ENCODE measurements around the gene ZNF280A. TPM values are rescaled to one million over a fixed set of nuclear protein-coding genes. Genes with fewer than 3 reads are reported as not detected.

ZNF280A gene
- total RNA-seq, 1 experiment from 2014 or later, result 0.10 TPM

GRCh38 chr22:22507743-22508273, 12.3 kb downstream of the ZNF280A start:
- no peak for ATAC-seq
- intact Hi-C loops (cut with micrococcal nuclease; ENCODE audit: unreplicated experiment) (no loop called here), in situ Hi-C loops (cut with HindIII; ENCODE audit: low pct_unique_long_range_greater_than_20kb, low sequenced_read_pairs) (no loop called here)
- no peak overlapping the region for H3K27ac ChIP-seq (ENCODE audit: low read length)
- H3K4me1 ChIP-seq (ENCODE audit: control insufficient read depth, insufficient read depth, low read length), result no peaks in the 10 kb centered on the region
- DNase-seq (ENCODE audit: low read depth, low spot score), result no peak
- no peaks in the 10 kb centered on the region for H3K27me3 ChIP-seq (ENCODE audit: control insufficient read depth, insufficient read depth, low read length)
- H3K9me3 ChIP-seq (ENCODE audit: control insufficient read depth, insufficient read depth, low read depth, low read length), result no peaks in the 10 kb centered on the region
- POLR2A ChIA-PET, result interaction anchor here (0.7 kb wide), 1 partner anchor 30 kb away, joined by 4 read pairs; no protein-coding TSS in a partner anchor
- no peaks in the 10 kb centered on the region; the same call in 1 of the 2 replicates for H3K36me3 ChIP-seq (ENCODE audit: control insufficient read depth, insufficient read depth, low read length)
- BruUV-seq (replicated peaks), result no TSS peak
- CTCF ChIA-PET, result no interaction called here
- TF ChIP-seq TCF7L2 (IDR thresholded peaks at IDR 0.05; ENCODE audit: low read depth, low read length) (no peak), POLR2AphosphoS5 (IDR thresholded peaks at IDR 0.05; ENCODE audit: low read depth, low read length) (no peak), SIN3A (IDR thresholded peaks at IDR 0.05; ENCODE audit: borderline replicate concordance, insufficient read depth, low read depth, low read length) (no peak)
- TF ChIP-seq, protein P1, sequence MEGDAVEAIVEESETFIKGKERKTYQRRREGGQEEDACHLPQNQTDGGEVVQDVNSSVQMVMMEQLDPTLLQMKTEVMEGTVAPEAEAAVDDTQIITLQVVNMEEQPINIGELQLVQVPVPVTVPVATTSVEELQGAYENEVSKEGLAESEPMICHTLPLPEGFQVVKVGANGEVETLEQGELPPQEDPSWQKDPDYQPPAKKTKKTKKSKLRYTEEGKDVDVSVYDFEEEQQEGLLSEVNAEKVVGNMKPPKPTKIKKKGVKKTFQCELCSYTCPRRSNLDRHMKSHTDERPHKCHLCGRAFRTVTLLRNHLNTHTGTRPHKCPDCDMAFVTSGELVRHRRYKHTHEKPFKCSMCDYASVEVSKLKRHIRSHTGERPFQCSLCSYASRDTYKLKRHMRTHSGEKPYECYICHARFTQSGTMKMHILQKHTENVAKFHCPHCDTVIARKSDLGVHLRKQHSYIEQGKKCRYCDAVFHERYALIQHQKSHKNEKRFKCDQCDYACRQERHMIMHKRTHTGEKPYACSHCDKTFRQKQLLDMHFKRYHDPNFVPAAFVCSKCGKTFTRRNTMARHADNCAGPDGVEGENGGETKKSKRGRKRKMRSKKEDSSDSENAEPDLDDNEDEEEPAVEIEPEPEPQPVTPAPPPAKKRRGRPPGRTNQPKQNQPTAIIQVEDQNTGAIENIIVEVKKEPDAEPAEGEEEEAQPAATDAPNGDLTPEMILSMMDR (IDR thresholded peaks at IDR 0.05), result no peak
- TF ChIP-seq, protein P2, sequence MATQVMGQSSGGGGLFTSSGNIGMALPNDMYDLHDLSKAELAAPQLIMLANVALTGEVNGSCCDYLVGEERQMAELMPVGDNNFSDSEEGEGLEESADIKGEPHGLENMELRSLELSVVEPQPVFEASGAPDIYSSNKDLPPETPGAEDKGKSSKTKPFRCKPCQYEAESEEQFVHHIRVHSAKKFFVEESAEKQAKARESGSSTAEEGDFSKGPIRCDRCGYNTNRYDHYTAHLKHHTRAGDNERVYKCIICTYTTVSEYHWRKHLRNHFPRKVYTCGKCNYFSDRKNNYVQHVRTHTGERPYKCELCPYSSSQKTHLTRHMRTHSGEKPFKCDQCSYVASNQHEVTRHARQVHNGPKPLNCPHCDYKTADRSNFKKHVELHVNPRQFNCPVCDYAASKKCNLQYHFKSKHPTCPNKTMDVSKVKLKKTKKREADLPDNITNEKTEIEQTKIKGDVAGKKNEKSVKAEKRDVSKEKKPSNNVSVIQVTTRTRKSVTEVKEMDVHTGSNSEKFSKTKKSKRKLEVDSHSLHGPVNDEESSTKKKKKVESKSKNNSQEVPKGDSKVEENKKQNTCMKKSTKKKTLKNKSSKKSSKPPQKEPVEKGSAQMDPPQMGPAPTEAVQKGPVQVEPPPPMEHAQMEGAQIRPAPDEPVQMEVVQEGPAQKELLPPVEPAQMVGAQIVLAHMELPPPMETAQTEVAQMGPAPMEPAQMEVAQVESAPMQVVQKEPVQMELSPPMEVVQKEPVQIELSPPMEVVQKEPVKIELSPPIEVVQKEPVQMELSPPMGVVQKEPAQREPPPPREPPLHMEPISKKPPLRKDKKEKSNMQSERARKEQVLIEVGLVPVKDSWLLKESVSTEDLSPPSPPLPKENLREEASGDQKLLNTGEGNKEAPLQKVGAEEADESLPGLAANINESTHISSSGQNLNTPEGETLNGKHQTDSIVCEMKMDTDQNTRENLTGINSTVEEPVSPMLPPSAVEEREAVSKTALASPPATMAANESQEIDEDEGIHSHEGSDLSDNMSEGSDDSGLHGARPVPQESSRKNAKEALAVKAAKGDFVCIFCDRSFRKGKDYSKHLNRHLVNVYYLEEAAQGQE (IDR thresholded peaks at IDR 0.05; ENCODE audit: insufficient read depth in 1 of 2, low read depth in 2 of 2, low read length in 1 of 2), result no peak
- H3K4me3 ChIP-seq (ENCODE audit: low read depth in 2 of 2, low read length in 2 of 2), result peak overlapping the region in 1 of 2 experiments; percentile 38; a peak in 1 of 4 replicates

- no TSS peak for BruUV-seq (replicated peaks)
- Histone ChIP-seq H3K36me3 (ENCODE audit: control insufficient read depth, insufficient read depth, low read length) (no peaks in the 10 kb centered on the region; the same call in 1 of the 2 replicates), H3K9me3 (ENCODE audit: control insufficient read depth, insufficient read depth, low read depth, low read length) (no peaks in the 10 kb centered on the region), H3K27me3 (ENCODE audit: control insufficient read depth, insufficient read depth, low read length) (no peaks in the 10 kb centered on the region), H3K4me3 (ENCODE audit: low read depth in 2 of 2, low read length in 2 of 2) (no peak overlapping the region), H3K4me1 (ENCODE audit: control insufficient read depth, insufficient read depth, low read length) (no peaks in the 10 kb centered on the region), H3K27ac (ENCODE audit: low read length) (no peak overlapping the region)
- no peak for DNase-seq (ENCODE audit: low read depth, low spot score)
- CTCF ChIA-PET, result interaction anchor here (0.7 kb wide), 1 partner anchor 17 kb away, joined by 5 read pairs; no protein-coding TSS in a partner anchor
- POLR2A ChIA-PET, result no interaction called here
- TF ChIP-seq POLR2AphosphoS5 (IDR thresholded peaks at IDR 0.05; ENCODE audit: low read depth, low read length) (no peak), SIN3A (IDR thresholded peaks at IDR 0.05; ENCODE audit: borderline replicate concordance, insufficient read depth, low read depth, low read length) (no peak), TCF7L2 (IDR thresholded peaks at IDR 0.05; ENCODE audit: low read depth, low read length) (no peak)
- TF ChIP-seq, protein P1 (IDR thresholded peaks at IDR 0.05), result no peak
- TF ChIP-seq, protein P2 (IDR thresholded peaks at IDR 0.05; ENCODE audit: insufficient read depth in 1 of 2, low read depth in 2 of 2, low read length in 1 of 2), result no peak
- no peak for ATAC-seq
- in situ Hi-C loops (cut with HindIII; ENCODE audit: low pct_unique_long_range_greater_than_20kb, low sequenced_read_pairs), result no loop called here
- intact Hi-C loops (cut with micrococcal nuclease; ENCODE audit: unreplicated experiment), result no loop called here
Measured at GRCh38 chr22:22506736-22507135, 13.3 kb downstream of the ZNF280A start.

All from Panc1 (cell line).